HepG2 (cell line): ENCODE data around the gene BAIAP3. TPM values are rescaled to one million over a fixed set of nuclear protein-coding genes. Genes with fewer than 3 reads are reported as not detected.
A peak's percentile ranks its signal among the peaks of the same experiment; 100 is the strongest.

Source experiments
- ATF7-NPFF ChIP-seq: sonication (generic); formaldehyde crosslinking; IDR thresholded peaks from 2 replicates; pipeline ENCODE4 v1.8.1; 2023; ENCODE audit warnings: mild to moderate bottlenecking, low read depth, missing genetic modification reagents, moderate library complexity
- FOXO1 ChIP-seq: sonication (generic); formaldehyde crosslinking; IDR thresholded peaks from 2 replicates; pipeline ENCODE4 v1.4.0; 2020; ENCODE audit warnings: missing genetic modification reagents
- GZF1 ChIP-seq: sonication (generic); formaldehyde crosslinking; IDR thresholded peaks from 2 replicates; pipeline ENCODE4 v1.5.1; 2020; ENCODE audit warnings: mild to moderate bottlenecking, missing genetic modification reagents
- HOXA5 ChIP-seq: sonication (generic); formaldehyde crosslinking; IDR thresholded peaks from 2 replicates; pipeline ENCODE4 v1.4.0; 2020; ENCODE audit warnings: missing genetic modification reagents
- IKZF1 ChIP-seq: fragments of 450-650 bp; IDR thresholded peaks from 2 replicates; pipeline ENCODE4 v1.7.1; 2016
- KDM2A ChIP-seq: sonication (generic); formaldehyde crosslinking; IDR thresholded peaks from 2 replicates; pipeline ENCODE4 v1.4.0; 2020; ENCODE audit warnings: low read depth, missing genetic modification reagents, borderline replicate concordance
- MAF1 ChIP-seq: sonication (generic); formaldehyde crosslinking; IDR thresholded peaks from 2 replicates; pipeline ENCODE4 v1.5.0; 2020; ENCODE audit warnings: missing genetic modification reagents, borderline replicate concordance
- PCBP2 ChIP-seq: fragments of 200-400 bp; formaldehyde crosslinking; optimal IDR thresholded peaks from 2 replicates; pipeline ENCODE3; 2018; ENCODE audit warnings: low read length, low read depth; ENCODE audit not compliant: poor library complexity, severe bottlenecking
- PRMT3 ChIP-seq: sonication (generic); formaldehyde crosslinking; IDR thresholded peaks from 2 replicates; pipeline ENCODE4 v1.8.1; 2022; ENCODE audit warnings: low read depth, mild to moderate bottlenecking, moderate library complexity, missing genetic modification reagents, borderline replicate concordance
- RFXANK ChIP-seq: IDR thresholded peaks from 2 replicates; pipeline ENCODE4 v1.6.1; 2016
- RXRB ChIP-seq: IDR thresholded peaks from 2 replicates; pipeline ENCODE4 v1.6.1; 2016; ENCODE audit warnings: borderline replicate concordance, missing genetic modification reagents, missing compliant biosample characterization
- SAFB2 ChIP-seq: sonication (generic); formaldehyde crosslinking; IDR thresholded peaks from 2 replicates; pipeline ENCODE4 v1.5.1; 2020; ENCODE audit warnings: missing genetic modification reagents, low read depth, mild to moderate bottlenecking, borderline replicate concordance
- SALL1 ChIP-seq: sonication (generic); formaldehyde crosslinking; IDR thresholded peaks from 2 replicates; pipeline ENCODE4 v1.8.0; 2022; ENCODE audit warnings: mild to moderate bottlenecking, missing genetic modification reagents
- SRF ChIP-seq: IDR thresholded peaks from 2 replicates; pipeline ENCODE4 v1.6.1; 2011; ENCODE audit warnings: mild to moderate bottlenecking, low read depth, low read length, moderate library complexity
- ZFP1 ChIP-seq: IDR thresholded peaks from 2 replicates; pipeline ENCODE4 v1.6.1; 2016
- ZKSCAN5 ChIP-seq: sonication (generic); formaldehyde crosslinking; IDR thresholded peaks from 2 replicates; pipeline ENCODE4 v1.5.1; 2020; ENCODE audit warnings: mild to moderate bottlenecking, missing genetic modification reagents
- ZNF768 ChIP-seq: sonication (generic); formaldehyde crosslinking; IDR thresholded peaks from 2 replicates; pipeline ENCODE4 v1.4.0; 2020; ENCODE audit warnings: missing genetic modification reagents
- polyA plus RNA-seq, 8 experiments: library from polyadenylated mRNA; depleted of rRNA in 3 of 8; stranded (reverse) in 7 of 8; unstranded in 1 of 8; fragments of >200 nt; fragmentation: Illumina TruSeq in 4 of 8; extraction: Trizol in 4 of 8; gene quantifications; 2 replicates each; pipeline versions ENCODE4 v1.2.1 to v1.2.3, GENCODE V29; 2011 to 2016; ENCODE audit warnings: low read depth in 4 of 8, missing spikeins in 1 of 8, mixed read lengths in 1 of 8; ENCODE audit not compliant: insufficient read depth in 1 of 8
- total RNA-seq, 5 experiments: library from RNA; depleted of rRNA; stranded (reverse); fragments of >200 nt; fragmentation: Illumina TruSeq; extraction: Trizol; gene quantifications; 2 replicates each; pipeline ENCODE4 v1.2.3, GENCODE V29; 2016; ENCODE audit warnings: low read depth in 1 of 5
- TF ChIP-seq, protein P1 (sequence below): sonication (generic); formaldehyde crosslinking; IDR thresholded peaks from 2 replicates; pipeline ENCODE4 v1.4.0; 2020; ENCODE audit warnings: mild to moderate bottlenecking, missing genetic modification reagents
- TF ChIP-seq, protein P2 (sequence below): sonication (generic); formaldehyde crosslinking; conservative IDR thresholded peaks from 2 replicates; pipeline ENCODE4 v1.8.0; 2022; ENCODE audit warnings: low read depth, missing genetic modification reagents
- TF ChIP-seq, protein P3 (sequence below): sonication (generic); formaldehyde crosslinking; IDR thresholded peaks from 2 replicates; pipeline ENCODE4 v1.8.0; 2022; ENCODE audit warnings: mild to moderate bottlenecking, missing genetic modification reagents, borderline replicate concordance
- TF ChIP-seq, protein P4 (sequence below): sonication (generic); formaldehyde crosslinking; IDR thresholded peaks from 2 replicates; pipeline ENCODE4 v1.4.0; 2020; ENCODE audit warnings: missing genetic modification reagents

BAIAP3 gene
- total and polyA plus RNA-seq, 2 of the 13 experiments (the other 11 are each of a cell fraction or from before 2014, with no cell fraction given) = 3.2 to 5.7 TPM

DNA sequence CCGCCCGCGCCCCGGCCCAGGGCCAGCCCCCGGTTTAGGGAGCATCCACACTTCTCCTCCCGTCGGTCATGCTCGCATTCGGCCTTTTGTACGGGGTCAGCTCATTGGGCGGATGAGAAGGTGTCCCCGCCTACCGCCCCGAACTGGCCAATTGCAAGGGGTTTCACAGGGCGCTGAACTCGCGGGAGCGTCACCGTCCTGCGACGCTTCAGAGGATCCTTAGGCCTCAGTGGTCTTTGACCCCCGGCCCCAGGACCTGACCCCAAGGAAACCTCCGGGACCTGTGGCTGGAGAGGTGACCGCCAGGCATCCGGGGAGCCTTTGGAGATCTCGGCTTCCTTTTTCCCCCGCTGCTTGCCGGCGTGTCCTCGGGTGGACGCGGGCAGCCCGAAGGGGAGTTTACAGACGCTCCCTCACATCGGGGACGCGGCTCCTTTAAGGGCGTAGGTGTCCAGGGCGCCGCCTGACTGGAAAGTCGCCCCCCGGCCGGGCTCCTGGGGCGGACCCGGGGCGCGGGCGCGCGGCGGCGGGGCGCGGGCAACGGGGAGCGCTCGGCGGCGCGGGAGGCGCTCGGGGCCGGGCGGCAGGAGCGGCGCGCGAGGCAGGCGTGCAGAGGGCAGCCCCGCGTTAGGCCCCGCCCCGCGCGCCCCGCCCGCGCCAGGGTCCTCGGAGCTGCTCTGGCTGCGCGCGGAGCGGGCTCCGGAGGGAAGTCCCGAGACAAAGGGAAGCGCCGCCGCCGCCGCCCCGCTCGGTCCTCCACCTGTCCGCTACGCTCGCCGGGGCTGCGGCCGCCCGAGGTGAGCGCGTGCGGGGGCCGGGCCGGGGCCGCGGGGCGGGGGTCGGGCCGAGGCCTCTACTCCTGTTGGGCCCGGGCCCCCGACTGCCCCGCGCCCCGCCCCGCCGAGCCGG is 24.2 kb upstream of the BAIAP3 start, which contains the start of gene UBE2I (continued):
- TF ChIP-seq, protein P1, sequence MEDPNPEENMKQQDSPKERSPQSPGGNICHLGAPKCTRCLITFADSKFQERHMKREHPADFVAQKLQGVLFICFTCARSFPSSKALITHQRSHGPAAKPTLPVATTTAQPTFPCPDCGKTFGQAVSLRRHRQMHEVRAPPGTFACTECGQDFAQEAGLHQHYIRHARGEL (CRISPR knock-in tag) = 0 out of 2 replicates have a peak, but pooled peaks have one; percentile 40
- TF ChIP-seq SALL1 (CRISPR knock-in tag) (peak; percentile 88), IKZF1 (no peak), HOXA5 (CRISPR knock-in tag) (peak; percentile 40; the same call in 1 of the 2 replicates), SAFB2 (CRISPR knock-in tag) (no peak), GZF1 (CRISPR knock-in tag) (peak; percentile 80; the same call in 1 of the 2 replicates), RXRB (peak; percentile 18; the same call in 1 of the 2 replicates), PRMT3 (no peak), ATF7-NPFF (CRISPR knock-in tag) (no peak), SRF (no peak), RFXANK (CRISPR knock-in tag) (no peak), ZNF768 (peak; percentile 64; the same call in 1 of the 2 replicates), ZKSCAN5 (CRISPR knock-in tag) (peak; percentile 67; the same call in 1 of the 2 replicates), PCBP2 (no peak), ZFP1 (CRISPR knock-in tag) (peak; percentile 37; the same call in 1 of the 2 replicates), MAF1 (CRISPR knock-in tag) (0 out of 2 replicates have a peak, but pooled peaks have one; percentile 47), FOXO1 (0 out of 2 replicates have a peak, but pooled peaks have one; percentile 13), KDM2A (CRISPR knock-in tag) (peak; percentile 85)
- TF ChIP-seq, protein P2, sequence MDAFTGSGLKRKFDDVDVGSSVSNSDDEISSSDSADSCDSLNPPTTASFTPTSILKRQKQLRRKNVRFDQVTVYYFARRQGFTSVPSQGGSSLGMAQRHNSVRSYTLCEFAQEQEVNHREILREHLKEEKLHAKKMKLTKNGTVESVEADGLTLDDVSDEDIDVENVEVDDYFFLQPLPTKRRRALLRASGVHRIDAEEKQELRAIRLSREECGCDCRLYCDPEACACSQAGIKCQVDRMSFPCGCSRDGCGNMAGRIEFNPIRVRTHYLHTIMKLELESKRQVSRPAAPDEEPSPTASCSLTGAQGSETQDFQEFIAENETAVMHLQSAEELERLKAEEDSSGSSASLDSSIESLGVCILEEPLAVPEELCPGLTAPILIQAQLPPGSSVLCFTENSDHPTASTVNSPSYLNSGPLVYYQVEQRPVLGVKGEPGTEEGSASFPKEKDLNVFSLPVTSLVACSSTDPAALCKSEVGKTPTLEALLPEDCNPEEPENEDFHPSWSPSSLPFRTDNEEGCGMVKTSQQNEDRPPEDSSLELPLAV (CRISPR knock-in tag) = no peak
- TF ChIP-seq, protein P3, sequence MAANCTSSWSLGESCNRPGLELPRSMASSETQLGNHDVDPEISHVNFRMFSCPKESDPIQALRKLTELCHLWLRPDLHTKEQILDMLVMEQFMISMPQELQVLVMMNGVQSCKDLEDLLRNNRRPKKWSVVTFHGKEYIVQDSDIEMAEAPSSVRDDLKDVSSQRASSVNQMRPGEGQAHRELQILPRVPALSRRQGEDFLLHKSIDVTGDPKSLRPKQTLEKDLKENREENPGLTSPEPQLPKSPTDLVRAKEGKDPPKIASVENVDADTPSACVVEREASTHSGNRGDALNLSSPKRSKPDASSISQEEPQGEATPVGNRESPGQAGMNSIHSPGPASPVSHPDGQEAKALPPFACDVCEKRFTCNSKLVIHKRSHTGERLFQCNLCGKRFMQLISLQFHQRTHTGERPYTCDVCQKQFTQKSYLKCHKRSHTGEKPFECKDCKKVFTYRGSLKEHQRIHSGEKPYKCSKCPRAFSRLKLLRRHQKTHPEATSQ (CRISPR knock-in tag) = no peak
- TF ChIP-seq, protein P4, sequence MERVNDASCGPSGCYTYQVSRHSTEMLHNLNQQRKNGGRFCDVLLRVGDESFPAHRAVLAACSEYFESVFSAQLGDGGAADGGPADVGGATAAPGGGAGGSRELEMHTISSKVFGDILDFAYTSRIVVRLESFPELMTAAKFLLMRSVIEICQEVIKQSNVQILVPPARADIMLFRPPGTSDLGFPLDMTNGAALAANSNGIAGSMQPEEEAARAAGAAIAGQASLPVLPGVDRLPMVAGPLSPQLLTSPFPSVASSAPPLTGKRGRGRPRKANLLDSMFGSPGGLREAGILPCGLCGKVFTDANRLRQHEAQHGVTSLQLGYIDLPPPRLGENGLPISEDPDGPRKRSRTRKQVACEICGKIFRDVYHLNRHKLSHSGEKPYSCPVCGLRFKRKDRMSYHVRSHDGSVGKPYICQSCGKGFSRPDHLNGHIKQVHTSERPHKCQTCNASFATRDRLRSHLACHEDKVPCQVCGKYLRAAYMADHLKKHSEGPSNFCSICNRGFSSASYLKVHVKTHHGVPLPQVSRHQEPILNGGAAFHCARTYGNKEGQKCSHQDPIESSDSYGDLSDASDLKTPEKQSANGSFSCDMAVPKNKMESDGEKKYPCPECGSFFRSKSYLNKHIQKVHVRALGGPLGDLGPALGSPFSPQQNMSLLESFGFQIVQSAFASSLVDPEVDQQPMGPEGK (CRISPR knock-in tag) = peak; percentile 80
